Small intestine (tissue), 7 donors: Measurements from ENCODE around the gene CIC. TPM values are rescaled to one million over a fixed set of nuclear protein-coding genes. Genes with fewer than 3 reads are reported as not detected.
"Not testable (repeated sequence)": the region's sequence is repeated elsewhere in the genome, so short reads cannot be mapped to it uniquely, and the experiment has no call there.

ENCODE experiments used
- DNase-seq, 2 donors: peaks; one replicate each; pipeline versions ENCODE4 v3.0.0 to v3.0.0-alpha.2; 2013
- FAIRE-seq: peaks from 2 replicates; lab custom pipeline; 2012; peaks lifted over from hg19 to GRCh38; lab: Jason Lieb, UNC
- H3K27ac ChIP-seq, 3 donors: one replicate each; pipeline ENCODE4 v1.5.1; 2013; ENCODE audit warnings: low read length in 2 of 3, mild to moderate bottlenecking in 2 of 3, control low read depth in 1 of 3, inconsistent platforms in 1 of 3, low read depth in 1 of 3, moderate library complexity in 1 of 3
- H3K27me3 ChIP-seq, 3 donors: one replicate each; pipeline ENCODE4 v1.6.1; 2013; ENCODE audit warnings: low read length in 3 of 3, inconsistent platforms in 1 of 3; ENCODE audit not compliant: control insufficient read depth in 3 of 3, insufficient read depth in 3 of 3
- H3K36me3 ChIP-seq, 3 donors: one replicate each; pipeline ENCODE4 v1.6.1; 2013; ENCODE audit warnings: low read length in 3 of 3, inconsistent platforms in 1 of 3, low read depth in 1 of 3, mild to moderate bottlenecking in 1 of 3, moderate library complexity in 1 of 3; ENCODE audit not compliant: control insufficient read depth in 3 of 3, insufficient read depth in 2 of 3
- H3K4me1 ChIP-seq, 3 donors: one replicate each; pipeline ENCODE4 v1.6.1; 2013; ENCODE audit warnings: low read length in 2 of 3, inconsistent platforms in 1 of 3, low read depth in 1 of 3, mild to moderate bottlenecking in 1 of 3, moderate library complexity in 1 of 3; ENCODE audit not compliant: control insufficient read depth in 3 of 3, insufficient read depth in 2 of 3
- H3K4me3 ChIP-seq, 3 donors: one replicate each; pipeline ENCODE4 v1.5.1; 2013; ENCODE audit warnings: low read length in 3 of 3, control low read depth in 1 of 3, inconsistent platforms in 1 of 3, low read depth in 1 of 3, mild to moderate bottlenecking in 1 of 3, moderate library complexity in 1 of 3
- H3K9me3 ChIP-seq, 2 donors: one replicate each; pipeline ENCODE4 v1.6.1; 2013; ENCODE audit warnings: low read depth in 1 of 2, low read length in 1 of 2; ENCODE audit not compliant: control insufficient read depth in 2 of 2, insufficient read depth in 1 of 2
- WGBS, 3 donors: extraction: QIAGEN DNeasy Blood & Tissue Kit; methylation state at CpG; one replicate each; pipeline ENCODE4 v1.1.7; 2013; 5-methylcytosine and 5-hydroxymethylcytosine counted together
- polyA plus RNA-seq, 4 donors: library from polyadenylated mRNA; stranded (reverse) in 3 of 4; unstranded in 1 of 4; fragments of 200-250 nt in 3 of 4; fragments of 120-200 nt in 1 of 4; gene quantifications; one replicate each; pipeline versions ENCODE4 v1.2.1 to v1.2.3, GENCODE V29; 2013
- donor health status: healthy with polysubstance abuse.
- donor health status: control.
- donor health status: control.
- donor health status: Bipolar disorder and iron deficiency.
- donor health status: healthy.

Gene CIC
- polyA plus RNA-seq, 4 donors = 14.1 to 39.2 (median 24.0) TPM

DNA sequence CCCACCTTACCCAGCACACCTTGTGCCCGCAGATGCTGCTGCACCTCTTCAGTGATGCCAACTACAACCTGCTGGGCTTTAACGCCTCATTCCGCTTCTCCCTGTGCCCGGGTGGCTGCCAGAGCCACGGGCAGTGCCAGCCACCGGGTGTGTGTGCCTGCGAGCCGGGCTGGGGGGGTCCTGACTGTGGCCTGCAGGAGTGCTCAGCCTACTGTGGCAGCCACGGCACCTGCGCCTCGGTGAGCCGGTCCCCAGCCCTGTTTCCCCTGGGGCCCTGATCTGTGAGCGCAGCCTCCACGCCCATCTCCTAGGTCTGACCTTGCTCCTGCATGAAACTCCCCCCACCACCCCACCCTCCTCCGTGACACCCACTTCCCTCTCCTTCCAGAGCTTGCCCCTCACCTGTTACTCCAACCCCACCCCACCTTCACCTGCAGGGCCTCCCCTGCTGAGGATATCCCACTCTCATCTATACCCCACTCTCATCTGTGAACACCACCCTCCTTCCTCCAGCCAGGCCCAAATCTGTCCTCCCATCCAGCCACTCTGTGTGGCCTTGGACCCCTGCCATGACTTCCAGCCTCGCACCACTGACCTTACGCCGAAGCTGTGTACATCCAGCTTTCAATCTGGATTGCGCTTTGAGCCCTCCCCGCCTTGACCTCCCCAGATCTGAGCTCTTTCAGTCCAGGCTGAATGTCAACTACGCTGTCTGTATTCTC, 65.1 kb downstream of the CIC start:
- Histone ChIP-seq H3K27ac (no peak overlapping the region), H3K36me3 (peaks cover 0 to 43% (median 7%) of the 10 kb centered on the region in 3 donors), H3K4me1 (no peaks in the 10 kb centered on the region), H3K9me3 (no peaks in the 10 kb centered on the region), H3K4me3 (no peak overlapping the region), H3K27me3 (no peaks in the 10 kb centered on the region)
- no peak for FAIRE-seq
- DNase-seq = no peak
- 82 to 87% (median 85%) methylated on average over 17 to 21 of the region's 21 CpGs for WGBS, 3 donors

- Histone ChIP-seq H3K27ac (no peak overlapping the region), H3K9me3 (no peaks in the 10 kb centered on the region), H3K4me3 (no peak overlapping the region), H3K4me1 (no peaks in the 10 kb centered on the region), H3K36me3 (peaks cover 0 to 43% (median 7%) of the 10 kb centered on the region in 3 donors), H3K27me3 (no peaks in the 10 kb centered on the region)
- DNase-seq = no peak
- 89 to 93% (median 92%) methylated on average over 13 of the region's 13 CpGs for WGBS, 3 donors
- FAIRE-seq = no peak
These were observed 65.8 kb downstream of the CIC start for GRCh38 chr19:42334697-42335373.

DNA sequence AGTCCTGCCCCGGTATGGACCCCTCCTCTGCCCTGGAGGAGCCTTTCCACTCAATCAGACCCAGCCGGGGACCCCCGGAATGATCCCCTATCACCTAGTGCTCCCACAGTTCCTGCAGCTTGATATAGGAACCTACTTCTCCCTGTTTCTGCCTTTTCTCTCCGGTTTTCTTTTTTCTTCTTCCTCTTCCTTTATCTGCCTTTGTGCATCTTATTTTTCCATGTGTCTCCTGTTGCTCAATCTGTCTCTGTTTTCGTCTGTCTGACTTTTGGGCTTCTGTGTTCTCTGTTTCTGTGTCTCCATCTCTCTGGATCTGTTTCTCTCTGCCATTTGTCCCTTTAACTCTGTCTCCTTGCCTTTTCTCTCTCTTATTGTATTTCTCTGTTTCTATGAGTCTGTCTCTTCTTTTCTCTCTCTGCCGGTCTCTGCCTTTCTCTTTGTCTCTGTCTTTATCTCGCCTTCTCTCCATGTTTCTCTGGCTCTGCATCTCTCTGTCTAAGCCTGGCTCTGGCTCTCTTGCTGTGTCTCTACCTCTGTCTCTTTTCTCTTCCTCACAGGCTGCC, 66.4 kb downstream of the CIC start:
- Histone ChIP-seq H3K36me3 (peaks cover 0 to 45% (median 7%) of the 10 kb centered on the region in 3 donors), H3K4me1 (no peaks in the 10 kb centered on the region), H3K27ac (no peak overlapping the region), H3K27me3 (no peaks in the 10 kb centered on the region), H3K4me3 (no peak overlapping the region), H3K9me3 (no peaks in the 10 kb centered on the region)
- DNase-seq (no peak), FAIRE-seq (no peak)
- WGBS, 3 donors = 85 to 92% (median 91%) methylated on average over 6 to 7 of the region's 7 CpGs

DNA sequence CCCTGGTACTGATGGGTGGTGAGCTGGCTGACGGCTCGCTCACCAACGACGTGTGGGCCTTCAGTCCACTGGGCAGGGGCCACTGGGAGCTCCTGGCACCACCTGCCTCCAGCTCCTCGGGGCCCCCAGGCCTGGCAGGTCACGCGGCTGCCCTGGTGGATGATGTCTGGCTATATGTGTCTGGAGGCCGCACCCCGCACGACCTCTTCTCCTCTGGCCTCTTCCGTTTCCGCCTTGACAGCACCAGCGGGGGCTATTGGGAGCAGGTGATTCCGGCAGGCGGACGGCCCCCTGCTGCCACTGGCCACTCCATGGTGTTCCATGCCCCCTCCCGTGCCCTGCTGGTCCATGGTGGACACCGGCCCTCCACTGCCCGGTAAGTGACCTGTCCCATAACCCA, 66.9 kb downstream of the CIC start:
- no peaks in the 10 kb centered on the region for H3K27me3 ChIP-seq
- H3K4me1 ChIP-seq = no peaks in the 10 kb centered on the region
- no peak overlapping the region for H3K4me3 ChIP-seq
- no peak for FAIRE-seq
- DNase-seq = no peak
- H3K36me3 ChIP-seq = peaks cover 0 to 50% (median 7%) of the 10 kb centered on the region in 3 donors
- no peak overlapping the region for H3K27ac ChIP-seq
- no peaks in the 10 kb centered on the region for H3K9me3 ChIP-seq
- WGBS, 3 donors = 89 to 95% (median 94%) methylated on average over 13 to 19 of the region's 19 CpGs

DNA sequence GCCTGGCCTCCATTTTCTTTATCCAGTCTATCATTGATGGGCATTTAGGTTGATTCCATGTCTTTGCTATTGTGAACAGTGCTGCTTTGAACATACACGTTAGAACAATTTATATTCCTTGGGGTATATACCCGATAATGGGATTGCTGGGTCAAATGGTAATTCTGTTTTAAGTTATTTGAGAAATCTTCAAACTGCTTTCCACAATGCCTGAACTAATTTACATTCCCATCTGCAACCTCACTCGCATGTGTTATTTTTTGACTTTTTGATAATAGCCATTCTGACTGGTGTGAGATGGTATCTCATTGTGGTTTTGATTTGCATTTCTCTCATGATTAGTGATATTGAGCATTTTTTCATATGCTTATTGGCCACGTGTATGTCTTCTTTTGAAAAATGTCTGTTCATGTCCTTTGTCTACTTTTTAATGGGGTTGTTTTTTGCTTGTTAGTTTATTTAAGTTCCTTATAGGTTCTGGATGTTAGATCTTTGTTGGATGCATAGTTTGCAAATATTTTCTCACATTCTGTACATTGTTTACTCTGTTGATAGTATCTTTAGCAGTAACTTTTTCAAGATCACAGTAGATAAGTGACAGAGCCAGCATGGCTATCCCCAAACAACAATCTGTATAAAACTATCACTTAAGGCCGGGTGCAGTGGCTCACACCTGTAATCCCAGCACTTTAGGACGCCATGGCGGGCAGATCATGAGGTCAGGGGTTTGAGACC, 70.2 kb downstream of the CIC start:
- 84 to 89% (median 85%) methylated on average over 7 of the region's 7 CpGs for WGBS, 3 donors
- H3K9me3 ChIP-seq, H3K4me3 ChIP-seq, H3K27me3 ChIP-seq, H3K27ac ChIP-seq, H3K4me1 ChIP-seq, FAIRE-seq, DNase-seq: not testable (repeated sequence)
- peaks cover 0 to 63% (median 7%) of the 10 kb centered on the region in 3 donors for H3K36me3 ChIP-seq

GRCh38 chr19:42339922-42340321, 70.9 kb downstream of the CIC start:
- H3K9me3 ChIP-seq, FAIRE-seq, H3K4me3 ChIP-seq, DNase-seq, H3K27ac ChIP-seq, H3K4me1 ChIP-seq, H3K27me3 ChIP-seq: not testable (repeated sequence)
- 95 to 99% (median 97%) methylated on average over 4 of the region's 4 CpGs for WGBS, 3 donors
- peaks cover 0 to 67% (median 7%) of the 10 kb centered on the region in 3 donors for H3K36me3 ChIP-seq

DNA sequence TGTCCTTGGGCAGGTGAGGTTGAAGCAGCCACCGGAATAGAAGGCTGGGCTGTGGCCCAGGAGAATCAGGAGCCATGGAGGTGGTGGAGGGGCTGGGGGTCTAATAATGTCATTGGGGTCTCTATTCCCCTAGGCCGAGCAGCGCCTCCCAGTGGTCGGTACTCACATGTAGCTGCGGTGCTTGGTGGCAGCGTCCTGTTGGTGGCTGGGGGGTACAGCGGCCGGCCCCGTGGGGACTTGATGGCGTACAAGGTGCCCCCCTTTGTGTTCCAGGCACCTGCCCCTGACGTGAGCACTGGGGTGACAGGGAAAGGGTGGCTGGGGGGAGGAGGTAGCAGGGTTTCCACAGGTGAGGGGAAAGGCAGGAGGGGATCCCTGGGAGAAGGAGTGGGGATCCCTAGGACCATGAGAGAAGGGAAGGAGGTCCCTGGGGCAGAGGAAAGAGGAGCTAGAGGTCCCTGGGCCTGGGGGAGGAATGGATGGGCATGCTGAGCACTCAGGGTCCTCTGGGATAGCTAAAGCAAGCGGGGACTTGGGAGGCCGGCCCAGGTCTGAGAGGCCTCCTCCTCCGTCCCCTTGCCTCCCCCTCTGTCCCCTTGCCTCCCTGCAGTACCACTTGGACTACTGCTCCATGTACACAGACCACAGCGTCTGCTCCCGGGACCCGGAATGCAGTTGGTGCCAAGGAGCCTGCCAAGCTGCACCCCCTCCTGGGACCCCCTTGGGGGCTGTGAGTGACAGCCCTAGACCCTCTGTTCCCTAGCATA, 74.5 kb downstream of the CIC start:
- H3K9me3 ChIP-seq = no peaks in the 10 kb centered on the region
- WGBS, 3 donors = 89 to 91% (median 90%) methylated on average over 15 to 17 of the region's 17 CpGs
- no peaks in the 10 kb centered on the region for H3K27me3 ChIP-seq
- no peaks in the 10 kb centered on the region for H3K4me1 ChIP-seq
- H3K27ac ChIP-seq = no peak overlapping the region
- FAIRE-seq (no peak), DNase-seq (no peak)
- H3K4me3 ChIP-seq = no peak overlapping the region
- peaks cover 0 to 58% (median 2%) of the 10 kb centered on the region in 3 donors for H3K36me3 ChIP-seq
